Natural killer cell (primary cell): ENCODE data around the gene ARL2BP. TPM values are rescaled to one million over a fixed set of nuclear protein-coding genes. Genes with fewer than 3 reads are reported as not detected.
A peak's percentile ranks its signal among the peaks of the same experiment; 100 is the strongest.

ENCODE experiments used
- ATAC-seq, 3 donors: fragments of 150-1000 bp in 2 of 3; fragments of 200-7000 bp in 1 of 3; cut with Tn5 transposase; 1 replicate in 1 of 3; 2 replicates in 2 of 3; pipeline ENCODE4 v1.10.0; 2021; ENCODE audit warnings: mild to moderate bottlenecking in 2 of 3, moderate library complexity in 2 of 3
- DNase-seq, 2 donors: peaks; one replicate each; pipeline versions ENCODE4 v3.0.0 to v3.0.0-alpha.2; 2013 to 2021; ENCODE audit warnings: mixed read lengths in 1 of 2
- H3K27ac ChIP-seq: one replicate; pipeline ENCODE4 v1.5.1; 2013; ENCODE audit warnings: mild to moderate bottlenecking, low read length
- H3K27me3 ChIP-seq: one replicate; pipeline ENCODE4 v1.6.1; 2013; ENCODE audit warnings: low read length; ENCODE audit not compliant: control insufficient read depth, insufficient read depth
- H3K36me3 ChIP-seq: one replicate; pipeline ENCODE4 v1.6.1; 2013; ENCODE audit warnings: low read length; ENCODE audit not compliant: control insufficient read depth, insufficient read depth
- H3K4me1 ChIP-seq: one replicate; pipeline ENCODE4 v1.6.1; 2013; ENCODE audit warnings: low read length; ENCODE audit not compliant: control insufficient read depth, insufficient read depth
- H3K4me3 ChIP-seq: one replicate; pipeline ENCODE4 v1.5.1; 2013; ENCODE audit warnings: low read length
- H3K9me3 ChIP-seq: one replicate; pipeline ENCODE4 v1.6.1; 2013; ENCODE audit warnings: low read length; ENCODE audit not compliant: control insufficient read depth, insufficient read depth
- H3K27ac Mint-ChIP-seq, 2 donors: one replicate each; pipeline ENCODE4 v1.8.0; 2022; ENCODE audit warnings: mild to moderate bottlenecking in 2 of 2, mixed read lengths in 2 of 2, moderate library complexity in 1 of 2
- H3K27me3 Mint-ChIP-seq, 2 donors: one replicate each; pipeline ENCODE4 v1.8.0; 2022; ENCODE audit warnings: low read depth in 2 of 2, mixed read lengths in 2 of 2
- H3K36me3 Mint-ChIP-seq: one replicate; pipeline ENCODE4 v1.8.0; 2022; ENCODE audit warnings: mixed read lengths
- H3K4me1 Mint-ChIP-seq, 2 donors: one replicate each; pipeline ENCODE4 v1.8.0; 2022; ENCODE audit warnings: mixed read lengths in 2 of 2
- H3K4me3 Mint-ChIP-seq: one replicate; pipeline ENCODE4 v1.8.0; 2022; ENCODE audit warnings: mild to moderate bottlenecking, moderate library complexity, mixed read lengths
- H3K9me3 Mint-ChIP-seq, 2 donors: one replicate each; pipeline ENCODE4 v1.8.0; 2022; ENCODE audit warnings: mixed read lengths in 2 of 2
- WGBS: methylation state at CpG from one replicate; pipeline ENCODE4 v1.1.7; 2013; ENCODE audit warnings: missing lambda C conversion rate; ENCODE audit not compliant: insufficient coverage; 5-methylcytosine and 5-hydroxymethylcytosine counted together
- intact Hi-C: fragments of 100-400 bp; cut with micrococcal nuclease; formaldehyde crosslinking; loops from one replicate; pipeline ENCODE4 v1.14.2; 2022
- total RNA-seq, 4 donors: library from RNA; stranded (reverse); fragments of 120-200 nt in 1 of 4; gene quantifications; one replicate each; pipeline versions ENCODE4 v1.2.3 to v1.2.4, GENCODE V29; 2013 to 2022
- TF ChIP-seq, protein P1 (sequence below): fragments of 200-600 bp; IDR thresholded peaks from one replicate; pipeline ENCODE4 v1.8.0; 2022; ENCODE audit warnings: antibody characterized with exemption

ARL2BP gene
- total RNA-seq, 3 donors from 2014 or later (not counting 1 experiment from before 2014, with no cell fraction given), result 36.5 to 44.4 (median 43.7) TPM

DNA sequence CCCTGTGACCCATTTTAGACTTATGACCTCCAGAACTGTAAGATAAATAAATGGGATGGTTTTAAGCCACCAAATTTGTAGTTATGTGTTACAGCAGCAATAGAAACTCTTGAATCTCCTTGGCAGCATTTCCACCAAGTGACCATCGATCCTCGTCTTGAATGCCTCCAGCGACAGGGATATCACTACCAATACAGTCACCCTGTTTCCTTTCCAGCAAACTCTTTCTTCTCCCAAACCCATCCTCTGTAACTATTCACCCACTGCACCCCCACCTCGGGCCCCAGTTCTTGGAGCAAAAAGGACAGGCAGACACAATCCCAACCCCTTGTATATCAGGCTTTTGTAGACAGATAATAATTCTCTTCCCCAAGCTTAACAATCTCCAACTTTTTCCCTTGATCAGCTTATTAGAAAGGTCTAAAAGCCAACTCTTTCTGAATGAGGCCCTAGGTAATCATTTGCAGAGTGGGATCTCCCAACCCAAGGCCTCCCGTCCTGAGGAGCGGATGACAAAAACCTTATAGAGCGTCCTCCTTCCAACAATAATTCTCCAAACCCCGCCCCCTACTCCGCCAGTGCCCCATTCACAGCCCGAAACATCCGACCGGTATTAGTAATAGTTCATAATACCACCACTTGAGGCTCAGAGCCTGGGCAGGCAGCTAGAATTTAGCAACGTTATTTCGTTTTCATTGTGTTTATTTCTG lies 54.1 kb downstream of the ARL2BP start:
- H3K4me1 Mint-ChIP-seq, result peaks cover 0 to 5% of the 10 kb centered on the region in 2 donors
- Histone ChIP-seq H3K9me3 (no peaks in the 10 kb centered on the region), H3K27me3 (no peaks in the 10 kb centered on the region), H3K4me3 (peak overlapping the region; percentile 67), H3K4me1 (peaks cover 32% of the 10 kb centered on the region), H3K36me3 (no peaks in the 10 kb centered on the region), H3K27ac (peak overlapping the region; percentile 83)
- no peaks in the 10 kb centered on the region for H3K36me3 Mint-ChIP-seq
- DNase-seq, result no peak
- H3K27me3 Mint-ChIP-seq, result no peaks in the 10 kb centered on the region
- TF ChIP-seq, protein P1, sequence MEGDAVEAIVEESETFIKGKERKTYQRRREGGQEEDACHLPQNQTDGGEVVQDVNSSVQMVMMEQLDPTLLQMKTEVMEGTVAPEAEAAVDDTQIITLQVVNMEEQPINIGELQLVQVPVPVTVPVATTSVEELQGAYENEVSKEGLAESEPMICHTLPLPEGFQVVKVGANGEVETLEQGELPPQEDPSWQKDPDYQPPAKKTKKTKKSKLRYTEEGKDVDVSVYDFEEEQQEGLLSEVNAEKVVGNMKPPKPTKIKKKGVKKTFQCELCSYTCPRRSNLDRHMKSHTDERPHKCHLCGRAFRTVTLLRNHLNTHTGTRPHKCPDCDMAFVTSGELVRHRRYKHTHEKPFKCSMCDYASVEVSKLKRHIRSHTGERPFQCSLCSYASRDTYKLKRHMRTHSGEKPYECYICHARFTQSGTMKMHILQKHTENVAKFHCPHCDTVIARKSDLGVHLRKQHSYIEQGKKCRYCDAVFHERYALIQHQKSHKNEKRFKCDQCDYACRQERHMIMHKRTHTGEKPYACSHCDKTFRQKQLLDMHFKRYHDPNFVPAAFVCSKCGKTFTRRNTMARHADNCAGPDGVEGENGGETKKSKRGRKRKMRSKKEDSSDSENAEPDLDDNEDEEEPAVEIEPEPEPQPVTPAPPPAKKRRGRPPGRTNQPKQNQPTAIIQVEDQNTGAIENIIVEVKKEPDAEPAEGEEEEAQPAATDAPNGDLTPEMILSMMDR, result no peak
- no peak overlapping the region for H3K4me3 Mint-ChIP-seq
- H3K27ac Mint-ChIP-seq, result no peak overlapping the region
- ATAC-seq, result peak; percentile 9 to 21 (median 18)
- WGBS, result 31% methylated on average over 14 of the region's 14 CpGs
- H3K9me3 Mint-ChIP-seq, result no peaks in the 10 kb centered on the region
- intact Hi-C loops, result loop anchor here (2.0 kb wide), 2 partner anchors 112 to 366 kb away; partner anchors contain the start of genes HERPUD1, PSME3IP1 and RSPRY1

DNA sequence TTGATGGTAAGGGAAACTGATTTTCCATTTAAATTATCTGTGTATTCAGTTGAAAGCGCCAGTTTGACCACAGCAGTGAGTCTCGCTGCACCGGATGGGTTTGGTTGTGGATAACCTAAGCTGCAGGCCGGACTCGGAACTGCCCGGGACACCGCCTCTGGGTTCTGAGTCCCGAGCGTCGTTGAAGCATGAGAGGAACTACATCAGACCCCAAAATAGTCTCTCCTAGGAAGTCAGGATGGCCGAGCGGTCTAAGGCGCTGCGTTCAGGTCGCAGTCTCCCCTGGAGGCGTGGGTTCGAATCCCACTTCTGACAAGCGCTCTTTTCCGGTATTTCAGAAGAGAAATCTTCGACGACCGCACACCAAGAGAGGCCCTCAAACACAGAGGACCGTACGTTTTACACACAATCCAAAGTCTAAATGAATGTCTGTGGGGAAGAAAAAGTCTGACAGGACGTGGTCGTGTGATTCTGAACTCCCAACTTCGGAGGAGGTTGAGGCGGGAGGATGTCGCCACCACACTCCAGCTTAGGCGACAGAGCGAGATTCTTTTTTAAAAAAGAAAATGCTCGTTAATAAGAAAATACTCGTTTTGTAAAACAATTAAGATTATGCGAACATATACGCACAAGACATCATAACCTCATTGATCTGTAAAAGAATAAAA lies 54.8 kb downstream of the ARL2BP start:
- Histone ChIP-seq H3K4me1 (peaks cover 37% of the 10 kb centered on the region), H3K27me3 (no peaks in the 10 kb centered on the region), H3K27ac (peak overlapping the region; percentile 83), H3K4me3 (peak overlapping the region; percentile 67), H3K9me3 (no peaks in the 10 kb centered on the region), H3K36me3 (no peaks in the 10 kb centered on the region)
- 0% methylated on average over 29 of the region's 35 CpGs for WGBS
- Mint-ChIP-seq H3K36me3 (no peaks in the 10 kb centered on the region), H3K27me3 (no peaks in the 10 kb centered on the region), H3K4me1 (peaks cover 0 to 5% of the 10 kb centered on the region in 2 donors), H3K9me3 (no peaks in the 10 kb centered on the region), H3K27ac (no peak overlapping the region), H3K4me3 (no peak overlapping the region)
- intact Hi-C loops, result loop anchor here (1.0 to 5.0 kb wide), 7 partner anchors 56 to 827 kb away; partner anchors contain the start of genes CFAP20, HERPUD1, PSME3IP1 and RSPRY1
- TF ChIP-seq, protein P1, result peak; percentile 10
- ATAC-seq, result peak; percentile 56 to 65 (median 57)
- peak; percentile 87 to 94 for DNase-seq

DNA sequence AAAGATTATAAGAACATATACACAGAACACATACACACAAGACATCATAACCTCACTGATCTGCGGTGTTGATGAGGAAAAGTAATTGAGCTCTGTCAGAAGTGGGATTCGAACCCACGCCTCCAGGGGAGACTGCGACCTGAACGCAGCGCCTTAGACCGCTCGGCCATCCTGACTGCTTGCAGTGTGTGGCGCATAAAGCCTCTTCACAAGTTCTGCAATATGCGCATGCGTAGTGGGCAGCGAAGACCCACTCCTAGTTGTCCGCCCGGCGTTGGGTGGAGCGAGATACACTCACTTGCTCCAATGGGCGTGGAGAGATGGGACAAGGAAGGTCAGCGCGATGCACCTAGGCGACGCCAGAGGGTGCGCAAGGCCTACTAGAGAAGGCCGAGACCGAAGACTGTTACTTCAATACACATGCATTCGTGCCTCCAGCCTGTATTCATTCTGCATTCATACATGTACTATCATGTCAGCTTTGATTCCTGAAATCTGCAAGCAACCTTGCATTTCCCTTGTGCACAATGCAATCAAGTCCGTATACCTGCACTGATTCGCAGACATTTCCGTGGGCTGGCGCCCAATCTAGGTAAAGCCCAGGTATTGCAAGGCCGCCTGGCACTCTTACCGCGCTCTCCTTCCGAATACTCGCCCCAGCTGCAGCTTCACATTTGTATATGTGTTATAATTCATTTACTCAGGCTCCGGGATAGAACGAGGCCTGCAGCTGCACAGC lies 55.5 kb downstream of the ARL2BP start:
- H3K4me1 Mint-ChIP-seq, result peaks cover 0 to 5% of the 10 kb centered on the region in 2 donors
- no peaks in the 10 kb centered on the region for H3K27me3 Mint-ChIP-seq
- H3K36me3 Mint-ChIP-seq, result no peaks in the 10 kb centered on the region
- TF ChIP-seq, protein P1, result peak; percentile 92
- H3K27ac Mint-ChIP-seq, result no peak overlapping the region
- H3K4me3 Mint-ChIP-seq, result peak overlapping the region; percentile 67
- no peaks in the 10 kb centered on the region for H3K9me3 Mint-ChIP-seq
- Histone ChIP-seq H3K4me3 (peak overlapping the region; percentile 67), H3K27me3 (no peaks in the 10 kb centered on the region), H3K4me1 (peaks cover 37% of the 10 kb centered on the region), H3K9me3 (no peaks in the 10 kb centered on the region), H3K27ac (peak overlapping the region; percentile 83), H3K36me3 (no peaks in the 10 kb centered on the region)
- intact Hi-C loops, result loop anchor here (1.0 to 5.0 kb wide), 5 partner anchors 56 to 827 kb away; partner anchors contain the start of gene CFAP20
- peak; percentile 100 for DNase-seq
- ATAC-seq, result peak; percentile 90 to 98 (median 92)
- WGBS, result 2% methylated on average over 32 of the region's 36 CpGs
